GM19240 (cell line): ENCODE results near the gene TNF.

Experiments used
- DNase-seq: peaks from one replicate; pipeline ENCODE4 v3.0.0; 2011; ENCODE audit warnings: low spot score; ENCODE audit not compliant: insufficient read length

TNF gene

GRCh38 chr6:31626952-31627351 is 51.6 kb downstream of the TNF start:
- no peak for DNase-seq

DNA sequence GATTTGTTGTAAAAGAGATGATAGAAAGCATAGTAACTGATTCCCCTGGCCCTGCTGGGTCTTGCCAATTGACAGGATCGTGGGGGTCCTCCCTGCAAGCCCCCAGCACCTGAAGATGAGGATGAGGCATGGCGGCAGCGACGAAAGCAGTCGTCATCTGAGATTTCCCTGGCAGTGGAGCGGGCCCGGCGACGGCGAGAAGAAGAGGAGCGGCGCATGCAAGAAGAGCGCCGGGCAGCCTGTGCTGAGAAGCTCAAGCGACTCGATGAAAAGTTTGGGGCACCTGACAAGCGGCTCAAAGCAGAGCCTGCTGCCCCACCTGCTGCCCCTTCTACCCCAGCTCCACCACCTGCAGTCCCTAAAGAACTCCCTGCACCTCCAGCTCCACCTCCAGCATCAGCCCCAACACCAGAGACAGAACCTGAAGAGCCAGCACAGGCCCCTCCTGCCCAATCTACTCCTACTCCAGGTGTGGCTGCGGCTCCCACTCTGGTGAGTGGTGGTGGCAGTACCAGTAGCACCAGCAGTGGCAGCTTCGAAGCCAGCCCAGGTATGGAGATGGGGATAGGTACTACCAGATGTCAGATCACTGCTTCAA is 52.4 kb downstream of the TNF start:
- DNase-seq: no peak
